ENCODE results near the gene CCNQ.

DNA sequence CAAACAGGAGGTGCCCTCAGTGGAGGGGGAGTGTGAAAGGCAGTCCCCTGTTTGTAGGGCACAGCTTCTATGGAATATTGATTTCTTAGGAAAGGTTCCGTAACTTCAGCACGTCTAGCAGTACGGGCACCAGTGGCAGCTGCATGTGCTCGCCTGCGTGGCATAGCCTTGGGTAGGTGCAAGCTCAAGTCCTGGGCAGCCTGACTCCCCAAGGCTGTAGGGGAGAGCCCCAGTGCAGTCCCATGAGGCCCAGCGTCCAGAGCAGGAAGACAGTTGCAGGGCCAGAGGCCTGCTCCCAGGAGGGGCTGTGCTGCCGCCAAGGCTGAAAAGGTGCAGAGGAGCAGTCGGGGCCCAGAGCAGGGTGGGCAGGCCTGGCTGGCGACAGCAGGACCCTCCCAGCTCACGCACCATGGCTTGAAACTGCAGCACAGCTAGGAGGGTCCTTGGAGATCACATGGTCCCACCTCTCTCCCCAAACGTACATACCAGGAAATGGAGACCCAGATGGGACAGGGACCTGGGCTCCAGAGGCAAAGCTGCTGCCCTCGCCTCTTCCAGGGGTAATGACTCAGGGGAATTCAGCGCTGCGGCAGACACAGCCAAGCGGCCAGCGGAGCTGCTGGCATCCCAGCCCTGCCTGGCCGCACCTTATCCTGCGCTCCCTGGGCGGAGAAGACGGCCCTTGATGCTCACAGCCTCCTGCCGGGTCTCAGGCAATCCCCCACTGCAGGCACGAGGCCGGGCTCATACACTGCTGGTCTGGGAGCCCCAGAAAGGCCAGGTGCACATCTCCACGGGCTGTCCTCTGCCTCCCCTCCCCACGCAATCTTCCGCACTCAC, 42.0 kb upstream of the CCNQ start:
- TF ChIP-seq EZH2phosphoT487 (IDR thresholded peaks at IDR 0.05; ENCODE audit: insufficient read depth, low read depth) (no peak), EZH2 (IDR thresholded peaks at IDR 0.05; ENCODE audit: insufficient read depth, poor library complexity, severe bottlenecking) (no peak)
